SJSA1 (cell line): Measurements from ENCODE around the gene APBB2. TPM values are rescaled to one million over a fixed set of nuclear protein-coding genes. Genes with fewer than 3 reads are reported as not detected.
"Not testable (repeated sequence)": the region's sequence is repeated elsewhere in the genome, so short reads cannot be mapped to it uniquely, and the experiment has no call there.

ENCODE experiments used
- DNase-seq, 2 experiments: peaks; one replicate each; pipeline ENCODE4 v3.0.0-alpha.2; 2015 to 2020; ENCODE audit warnings: low spot score in 2 of 2, low read depth in 1 of 2
- H3K27ac ChIP-seq: fragments of 250-450 bp; sonication (Bioruptor Pico); 2 replicates; pipeline ENCODE4 v1.5.1; 2020; ENCODE audit warnings: mild to moderate bottlenecking, moderate library complexity
- H3K27me3 ChIP-seq: fragments of 250-450 bp; sonication (Bioruptor Pico); replicated peaks from 2 replicates; pipeline ENCODE4 v1.5.1; 2020; ENCODE audit warnings: mild to moderate bottlenecking, moderate library complexity
- H3K36me3 ChIP-seq: fragments of 250-450 bp; sonication (Bioruptor Pico); 2 replicates; pipeline ENCODE4 v1.5.1; 2020; ENCODE audit warnings: mild to moderate bottlenecking
- H3K4me1 ChIP-seq: fragments of 250-450 bp; sonication (Bioruptor Pico); replicated peaks from 2 replicates; pipeline ENCODE4 v1.6.1; 2021; ENCODE audit warnings: mild to moderate bottlenecking
- H3K4me3 ChIP-seq: fragments of 250-450 bp; sonication (Bioruptor Pico); 2 replicates; pipeline ENCODE4 v1.5.1; 2020; ENCODE audit warnings: mild to moderate bottlenecking
- H3K9me3 ChIP-seq: fragments of 250-450 bp; sonication (Bioruptor Pico); replicated peaks from 2 replicates; pipeline ENCODE4 v1.5.1; 2020; ENCODE audit warnings: mild to moderate bottlenecking
- total RNA-seq: library from RNA; depleted of rRNA; stranded (reverse); fragments of >200 nt; shearing (Covaris generic); gene quantifications from 2 replicates; pipeline ENCODE4 v1.2.3, GENCODE V29; 2014

APBB2 gene
- total RNA-seq, 1 experiment from 2014 or later = 12.9 TPM

- peak in 1 of 2 experiments; percentile 7 for DNase-seq
- Histone ChIP-seq H3K4me1 (peaks cover 38% of the 10 kb centered on the region), H3K36me3 (no peaks in the 10 kb centered on the region), H3K27me3 (no peaks in the 10 kb centered on the region), H3K27ac (peak overlapping the region; percentile 61), H3K9me3 (no peaks in the 10 kb centered on the region), H3K4me3 (no peak overlapping the region)
Measured at GRCh38 chr4:41154814-41155177, 59.5 kb downstream of the APBB2 start.

- no peaks in the 10 kb centered on the region for H3K36me3 ChIP-seq
- H3K27ac ChIP-seq = no peak overlapping the region; the same call in 1 of the 2 replicates
- no peaks in the 10 kb centered on the region for H3K27me3 ChIP-seq
- no peak for DNase-seq
- H3K4me1 ChIP-seq = peaks cover 34% of the 10 kb centered on the region
- H3K9me3 ChIP-seq = no peaks in the 10 kb centered on the region
- H3K4me3 ChIP-seq = no peak overlapping the region
Measured at GRCh38 chr4:41154010-41154813, 60.1 kb downstream of the APBB2 start.

DNA sequence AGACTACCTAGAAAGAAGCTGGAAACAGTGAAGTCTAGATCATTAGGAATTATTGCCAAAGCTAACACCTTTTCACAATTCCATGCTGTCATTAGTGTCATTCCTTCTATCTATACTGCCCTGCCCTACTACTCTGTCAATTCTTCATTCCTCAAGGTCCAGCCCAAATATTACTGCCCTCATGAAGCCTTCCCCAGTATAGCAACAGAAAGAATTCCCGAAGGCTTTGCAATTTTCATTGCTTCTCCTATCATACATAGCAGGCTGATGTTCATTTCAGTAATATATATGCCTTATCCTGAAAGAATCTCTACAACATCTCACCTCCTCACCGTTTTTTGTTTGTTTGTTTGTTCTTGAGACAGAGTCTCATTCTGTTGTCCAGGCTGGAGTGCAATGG is 63.9 kb downstream of the APBB2 start:
- H3K9me3 ChIP-seq = no peaks in the 10 kb centered on the region
- no peaks in the 10 kb centered on the region for H3K36me3 ChIP-seq
- peaks cover 32% of the 10 kb centered on the region for H3K4me1 ChIP-seq
- no peak overlapping the region for H3K4me3 ChIP-seq
- no peak for DNase-seq
- H3K27ac ChIP-seq = no peak overlapping the region
- no peaks in the 10 kb centered on the region for H3K27me3 ChIP-seq

DNA sequence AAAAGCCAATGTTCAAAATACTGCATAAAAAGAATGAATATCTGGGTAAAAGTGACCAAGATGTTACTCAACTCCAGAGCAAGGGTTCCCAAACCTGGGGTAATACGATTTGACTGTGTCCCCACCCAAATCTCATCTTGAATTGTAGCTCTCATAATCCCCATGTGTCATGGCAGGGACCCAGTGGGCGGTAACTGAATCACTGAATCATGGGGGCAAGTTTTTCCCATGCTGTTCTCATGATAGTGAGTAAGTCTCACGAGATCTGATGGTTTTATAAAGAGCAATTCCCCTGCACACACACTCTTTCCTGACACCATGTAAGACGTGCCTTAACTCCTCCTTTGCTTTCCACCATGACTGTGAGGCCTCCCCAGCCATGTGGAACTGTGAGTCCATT is 64.8 kb downstream of the APBB2 start:
- not testable (repeated sequence) for H3K27me3 ChIP-seq, DNase-seq, H3K36me3 ChIP-seq, H3K27ac ChIP-seq, H3K9me3 ChIP-seq, H3K4me3 ChIP-seq
- H3K4me1 ChIP-seq = peaks cover 32% of the 10 kb centered on the region

DNA sequence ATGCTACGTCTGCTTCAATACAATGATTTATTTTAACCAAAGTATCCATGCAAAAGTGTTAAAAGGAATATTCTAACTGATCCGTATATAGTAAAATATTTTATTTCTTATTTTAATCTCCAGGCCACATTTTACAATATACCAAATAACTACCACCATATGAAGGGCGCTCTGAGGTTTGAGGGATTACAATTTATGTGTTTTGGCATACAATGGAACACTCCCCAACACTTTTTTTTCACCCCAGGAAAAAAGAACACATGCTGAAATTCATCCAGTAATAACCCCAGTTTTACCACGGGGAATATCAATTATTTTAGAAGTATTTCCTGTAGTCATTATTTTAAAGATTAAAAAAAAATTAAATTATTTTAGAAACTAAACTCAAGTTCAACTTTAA is 65.4 kb downstream of the APBB2 start:
- Histone ChIP-seq H3K4me1 (peaks cover 36% of the 10 kb centered on the region), H3K27me3 (no peaks in the 10 kb centered on the region), H3K27ac (no peak overlapping the region), H3K36me3 (no peaks in the 10 kb centered on the region), H3K4me3 (no peak overlapping the region), H3K9me3 (no peaks in the 10 kb centered on the region)
- no peak for DNase-seq

DNA sequence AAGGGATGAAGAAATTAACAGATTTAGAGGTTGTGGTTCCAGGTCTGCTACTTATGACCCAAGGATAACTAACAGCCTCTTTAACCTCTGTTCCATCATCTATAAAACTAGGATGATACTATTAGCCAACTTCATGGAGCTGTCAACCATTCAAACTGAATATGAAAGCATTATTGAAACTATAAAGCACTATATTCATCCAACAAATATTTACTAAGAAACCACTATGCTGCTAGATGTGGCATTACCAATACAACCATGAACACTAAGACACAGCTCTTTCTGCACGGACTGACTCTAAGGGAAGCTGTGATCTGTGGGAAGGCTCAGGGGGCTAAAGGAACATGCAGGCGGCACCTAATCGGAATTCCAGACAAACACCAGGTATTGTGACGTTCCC is 66.0 kb downstream of the APBB2 start:
- H3K4me1 ChIP-seq = peaks cover 41% of the 10 kb centered on the region
- no peak for DNase-seq
- no peaks in the 10 kb centered on the region for H3K36me3 ChIP-seq
- no peaks in the 10 kb centered on the region for H3K9me3 ChIP-seq
- H3K27me3 ChIP-seq = no peaks in the 10 kb centered on the region
- H3K4me3 ChIP-seq = no peak overlapping the region
- H3K27ac ChIP-seq = no peak overlapping the region

DNA sequence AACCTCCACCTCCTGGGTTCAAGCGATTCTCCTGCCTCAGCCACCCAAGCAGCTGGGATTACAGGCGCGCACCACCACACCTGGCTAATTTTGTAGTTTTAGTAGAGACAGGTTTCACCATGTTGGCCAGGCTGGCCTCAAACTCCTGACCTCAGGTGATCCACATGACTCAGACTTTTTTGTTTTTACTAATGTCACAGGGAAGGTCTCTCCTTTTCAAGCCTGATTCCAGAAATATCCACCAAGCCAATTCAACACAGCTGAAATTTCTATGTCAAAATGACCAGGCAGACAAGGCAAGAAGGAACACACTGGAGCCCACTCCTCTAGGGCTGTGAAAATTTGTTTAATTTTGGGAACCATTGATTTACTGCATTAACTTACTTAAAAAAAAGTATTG is 66.8 kb downstream of the APBB2 start:
- not testable (repeated sequence) for H3K27ac ChIP-seq, H3K4me3 ChIP-seq, DNase-seq, H3K9me3 ChIP-seq, H3K36me3 ChIP-seq, H3K27me3 ChIP-seq
- H3K4me1 ChIP-seq = peaks cover 48% of the 10 kb centered on the region

- H3K4me1 ChIP-seq = peaks cover 55% of the 10 kb centered on the region
- DNase-seq = peak; percentile 48 to 50
- H3K36me3 ChIP-seq = no peaks in the 10 kb centered on the region
- no peaks in the 10 kb centered on the region for H3K27me3 ChIP-seq
- no peaks in the 10 kb centered on the region for H3K9me3 ChIP-seq
- peak overlapping the region; percentile 65 for H3K27ac ChIP-seq
- H3K4me3 ChIP-seq = peak overlapping the region; percentile 14
Measured at GRCh38 chr4:41146716-41147506, 67.4 kb downstream of the APBB2 start.

DNA sequence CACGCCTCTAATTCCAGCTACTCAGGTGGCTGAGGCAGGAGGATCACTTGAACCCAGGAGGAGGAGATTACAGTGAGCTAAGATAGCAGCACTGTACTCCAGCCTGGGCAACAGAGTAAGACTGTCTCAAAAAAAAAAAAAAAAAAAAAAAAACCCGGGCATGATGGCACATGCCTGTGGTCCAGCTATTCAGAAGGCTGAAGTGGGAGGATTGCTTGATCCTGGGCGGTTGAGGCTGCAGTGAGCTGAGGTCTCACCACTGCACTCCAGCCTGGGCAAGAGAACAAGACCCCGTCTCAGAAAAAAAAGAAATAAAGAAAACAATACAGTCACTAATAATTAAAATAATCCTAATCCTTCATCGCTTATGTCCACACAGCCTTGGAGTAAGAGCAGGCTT is 68.1 kb downstream of the APBB2 start:
- DNase-seq = no peak
- Histone ChIP-seq H3K27me3 (no peaks in the 10 kb centered on the region), H3K36me3 (no peaks in the 10 kb centered on the region), H3K4me3 (peak overlapping the region; percentile 14), H3K27ac (peak overlapping the region; percentile 65), H3K9me3 (no peaks in the 10 kb centered on the region), H3K4me1 (peaks cover 62% of the 10 kb centered on the region)

- H3K36me3 ChIP-seq = no peaks in the 10 kb centered on the region
- no peaks in the 10 kb centered on the region for H3K27me3 ChIP-seq
- peaks cover 62% of the 10 kb centered on the region for H3K4me1 ChIP-seq
- H3K4me3 ChIP-seq = no peak overlapping the region
- no peak for DNase-seq
- H3K27ac ChIP-seq = no peak overlapping the region; the same call in 1 of the 2 replicates
- H3K9me3 ChIP-seq = no peaks in the 10 kb centered on the region
Measured at GRCh38 chr4:41145571-41146078, 68.7 kb downstream of the APBB2 start.

DNA sequence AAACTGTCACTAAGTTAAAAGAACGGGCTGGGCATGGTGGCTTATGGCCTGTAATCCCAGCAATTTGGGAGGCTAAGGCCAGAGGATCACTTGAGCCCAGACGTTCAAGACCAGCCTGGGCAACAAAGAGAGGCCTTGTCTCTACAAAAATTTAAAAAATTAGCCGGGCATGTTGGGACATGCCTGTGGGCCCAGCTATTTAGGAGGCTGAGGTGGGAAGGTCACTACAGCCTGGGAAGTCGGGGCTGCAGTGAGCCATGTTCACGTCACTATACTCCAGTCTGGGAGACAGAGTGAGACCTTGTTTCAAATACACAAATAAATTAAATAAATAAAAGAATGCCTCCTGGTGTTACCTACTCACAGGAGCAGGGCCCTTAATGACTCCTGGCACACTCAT is 69.5 kb downstream of the APBB2 start:
- H3K9me3 ChIP-seq = no peaks in the 10 kb centered on the region
- no peak overlapping the region for H3K4me3 ChIP-seq
- peaks cover 62% of the 10 kb centered on the region for H3K4me1 ChIP-seq
- H3K27ac ChIP-seq = peak overlapping the region; percentile 94
- H3K36me3 ChIP-seq = no peaks in the 10 kb centered on the region
- no peaks in the 10 kb centered on the region for H3K27me3 ChIP-seq
- no peak for DNase-seq

DNA sequence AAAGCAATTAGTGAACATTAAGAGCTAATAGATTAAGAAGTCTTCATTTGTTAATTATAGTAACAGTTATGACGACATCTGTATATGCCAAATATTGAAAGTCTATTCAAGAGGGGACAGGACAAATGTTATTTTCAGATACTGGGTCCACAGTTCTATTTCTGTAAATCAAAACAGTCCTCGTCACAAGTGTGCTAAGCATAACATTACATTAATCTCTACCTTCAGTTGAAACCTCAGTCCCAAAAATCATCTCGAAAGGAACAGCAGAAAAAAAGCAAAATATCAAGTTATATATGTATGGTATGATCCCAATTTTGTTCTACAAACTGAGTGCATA is 70.3 kb downstream of the APBB2 start:
- no peak for DNase-seq
- peak overlapping the region; percentile 94 for H3K27ac ChIP-seq
- H3K36me3 ChIP-seq = no peaks in the 10 kb centered on the region
- H3K9me3 ChIP-seq = no peaks in the 10 kb centered on the region
- H3K27me3 ChIP-seq = no peaks in the 10 kb centered on the region
- H3K4me3 ChIP-seq = no peak overlapping the region
- H3K4me1 ChIP-seq = peaks cover 62% of the 10 kb centered on the region

- no peak overlapping the region for H3K4me3 ChIP-seq
- H3K4me1 ChIP-seq = peaks cover 62% of the 10 kb centered on the region
Measured at GRCh38 chr4:41143311-41144039, 70.9 kb downstream of the APBB2 start.

More at GRCh38 chr4:41143311-41144039, 70.9 kb downstream of the APBB2 start:
- peak; percentile 64 to 73 for DNase-seq
- H3K36me3 ChIP-seq = no peaks in the 10 kb centered on the region
- H3K9me3 ChIP-seq = no peaks in the 10 kb centered on the region
- H3K27ac ChIP-seq = peak overlapping the region; percentile 94
- no peaks in the 10 kb centered on the region for H3K27me3 ChIP-seq
